ENCODE data around the gene RBM17. TPM values are rescaled to one million over a fixed set of nuclear protein-coding genes. Genes with fewer than 3 reads are reported as not detected.

Gene RBM17
- total RNA-seq, 1 donor from 2014 or later = 142 TPM

GRCh38 chr10:6148251-6148701 lies 59.4 kb downstream of the RBM17 start:
- TF ChIP-seq CTCF (conservative IDR thresholded peaks at IDR 0.05) = no peak
- peaks cover 32% of the 10 kb centered on the region for H3K4me1 Mint-ChIP-seq

GRCh38 chr10:6148908-6149307 lies 60.1 kb downstream of the RBM17 start:
- H3K4me3 Mint-ChIP-seq = no peak overlapping the region

More at GRCh38 chr10:6148251-6148701, 59.4 kb downstream of the RBM17 start:
- H3K27ac Mint-ChIP-seq (ENCODE audit: unreplicated experiment) = peak overlapping the region; percentile 0
- H3K9me3 Mint-ChIP-seq = peaks cover 2% of the 10 kb centered on the region
- no peak for DNase-seq (ENCODE audit: low read depth, low spot score)
- peaks cover 2% of the 10 kb centered on the region for H3K27me3 Mint-ChIP-seq (ENCODE audit: low read depth)
- H3K4me3 Mint-ChIP-seq = peak overlapping the region; percentile 31
- H3K36me3 Mint-ChIP-seq (ENCODE audit: low read depth) = peaks cover 9% of the 10 kb centered on the region

GRCh38 chr10:6151087-6151977 lies 62.5 kb downstream of the RBM17 start:
- peak overlapping the region; percentile 63 for H3K4me3 Mint-ChIP-seq
- peaks cover 9% of the 10 kb centered on the region for H3K36me3 Mint-ChIP-seq (ENCODE audit: low read depth)
- peaks cover 17% of the 10 kb centered on the region for H3K4me1 Mint-ChIP-seq
- TF ChIP-seq CTCF (conservative IDR thresholded peaks at IDR 0.05) = peak; percentile 64
- no peaks in the 10 kb centered on the region for H3K27me3 Mint-ChIP-seq (ENCODE audit: low read depth)
- H3K27ac Mint-ChIP-seq (ENCODE audit: unreplicated experiment) = peak overlapping the region; percentile 87
- peaks cover 2% of the 10 kb centered on the region for H3K9me3 Mint-ChIP-seq
- DNase-seq (ENCODE audit: low read depth, low spot score) = peak; percentile 39

More at GRCh38 chr10:6148908-6149307, 60.1 kb downstream of the RBM17 start:
- Mint-ChIP-seq H3K4me1 (peaks cover 28% of the 10 kb centered on the region), H3K36me3 (ENCODE audit: low read depth) (peaks cover 9% of the 10 kb centered on the region), H3K27ac (ENCODE audit: unreplicated experiment) (no peak overlapping the region), H3K27me3 (ENCODE audit: low read depth) (no peaks in the 10 kb centered on the region), H3K9me3 (peaks cover 2% of the 10 kb centered on the region)
- no peak for TF ChIP-seq CTCF (conservative IDR thresholded peaks at IDR 0.05)
- DNase-seq (ENCODE audit: low read depth, low spot score) = no peak

GRCh38 chr10:6153845-6154244 lies 65.0 kb downstream of the RBM17 start:
- H3K27me3 Mint-ChIP-seq (ENCODE audit: low read depth) = no peaks in the 10 kb centered on the region
- DNase-seq (ENCODE audit: low read depth, low spot score) = no peak
- peaks cover 11% of the 10 kb centered on the region for H3K4me1 Mint-ChIP-seq
- H3K27ac Mint-ChIP-seq (ENCODE audit: unreplicated experiment) = no peak overlapping the region
- H3K36me3 Mint-ChIP-seq (ENCODE audit: low read depth) = peaks cover 4% of the 10 kb centered on the region
- peaks cover 2% of the 10 kb centered on the region for H3K9me3 Mint-ChIP-seq
- TF ChIP-seq CTCF (conservative IDR thresholded peaks at IDR 0.05) = no peak
- no peak overlapping the region for H3K4me3 Mint-ChIP-seq

GRCh38 chr10:6154566-6154965 lies 65.7 kb downstream of the RBM17 start:
- no peak for TF ChIP-seq CTCF (conservative IDR thresholded peaks at IDR 0.05)
- no peaks in the 10 kb centered on the region for H3K27me3 Mint-ChIP-seq (ENCODE audit: low read depth)
- H3K27ac Mint-ChIP-seq (ENCODE audit: unreplicated experiment) = no peak overlapping the region
- no peak for DNase-seq (ENCODE audit: low read depth, low spot score)
- H3K4me1 Mint-ChIP-seq = peaks cover 11% of the 10 kb centered on the region
- peaks cover 3% of the 10 kb centered on the region for H3K36me3 Mint-ChIP-seq (ENCODE audit: low read depth)
- no peak overlapping the region for H3K4me3 Mint-ChIP-seq
- peaks cover 1% of the 10 kb centered on the region for H3K9me3 Mint-ChIP-seq

Measured in neural crest cell (in vitro differentiated cells).